ENCODE results near the gene HIVEP1. TPM values are rescaled to one million over a fixed set of nuclear protein-coding genes. Genes with fewer than 3 reads are reported as not detected.
A peak's percentile ranks its signal among the peaks of the same experiment; 100 is the strongest.

The HIVEP1 gene
- 21.3 and 21.8 TPM in 2 replicates for total RNA-seq (ENCODE audit: low replicate concordance)

DNA sequence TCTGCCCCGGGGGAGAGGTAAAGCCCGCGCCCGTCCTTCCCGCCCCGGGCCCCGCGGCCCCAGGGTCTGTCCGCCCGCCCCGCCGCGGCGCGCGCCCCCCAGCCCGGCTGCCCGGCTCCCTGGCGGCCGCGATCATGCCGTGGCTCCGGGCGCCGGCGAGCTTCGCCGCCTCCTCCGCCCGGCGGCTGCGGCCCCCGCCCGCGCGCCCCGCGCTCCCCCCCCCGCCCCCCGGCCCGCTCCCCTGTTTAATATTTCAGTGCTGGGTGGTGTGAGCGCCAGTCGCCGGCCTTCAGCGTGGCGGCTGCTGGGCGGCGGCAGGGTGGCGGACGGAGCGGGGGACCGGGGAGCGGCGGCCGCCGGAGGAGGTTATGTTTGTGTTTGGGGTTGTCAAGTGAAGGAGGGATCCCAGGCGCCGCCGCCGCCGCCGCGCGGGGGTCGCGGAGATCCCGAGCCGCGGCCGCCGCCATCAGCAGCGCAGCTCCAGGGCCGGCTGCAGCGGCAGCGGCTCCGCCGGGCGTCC is at the start of gene HIVEP1:
Gene HIVEP1 (plus strand): TSS at position 275 of the 520 bp plus-strand sequence. CDS start 3,317 bp downstream, outside the sequence.
- TF ChIP-seq, protein P1, sequence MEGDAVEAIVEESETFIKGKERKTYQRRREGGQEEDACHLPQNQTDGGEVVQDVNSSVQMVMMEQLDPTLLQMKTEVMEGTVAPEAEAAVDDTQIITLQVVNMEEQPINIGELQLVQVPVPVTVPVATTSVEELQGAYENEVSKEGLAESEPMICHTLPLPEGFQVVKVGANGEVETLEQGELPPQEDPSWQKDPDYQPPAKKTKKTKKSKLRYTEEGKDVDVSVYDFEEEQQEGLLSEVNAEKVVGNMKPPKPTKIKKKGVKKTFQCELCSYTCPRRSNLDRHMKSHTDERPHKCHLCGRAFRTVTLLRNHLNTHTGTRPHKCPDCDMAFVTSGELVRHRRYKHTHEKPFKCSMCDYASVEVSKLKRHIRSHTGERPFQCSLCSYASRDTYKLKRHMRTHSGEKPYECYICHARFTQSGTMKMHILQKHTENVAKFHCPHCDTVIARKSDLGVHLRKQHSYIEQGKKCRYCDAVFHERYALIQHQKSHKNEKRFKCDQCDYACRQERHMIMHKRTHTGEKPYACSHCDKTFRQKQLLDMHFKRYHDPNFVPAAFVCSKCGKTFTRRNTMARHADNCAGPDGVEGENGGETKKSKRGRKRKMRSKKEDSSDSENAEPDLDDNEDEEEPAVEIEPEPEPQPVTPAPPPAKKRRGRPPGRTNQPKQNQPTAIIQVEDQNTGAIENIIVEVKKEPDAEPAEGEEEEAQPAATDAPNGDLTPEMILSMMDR (IDR thresholded peaks at IDR 0.05; ENCODE audit: insufficient read depth, low read length) = no peak
- no peak for DNase-seq (ENCODE audit: low read depth)
- H3K4me3 ChIP-seq (ENCODE audit: low read depth, low read length) = peak within 1 kb of the TSS; percentile 88

DNA sequence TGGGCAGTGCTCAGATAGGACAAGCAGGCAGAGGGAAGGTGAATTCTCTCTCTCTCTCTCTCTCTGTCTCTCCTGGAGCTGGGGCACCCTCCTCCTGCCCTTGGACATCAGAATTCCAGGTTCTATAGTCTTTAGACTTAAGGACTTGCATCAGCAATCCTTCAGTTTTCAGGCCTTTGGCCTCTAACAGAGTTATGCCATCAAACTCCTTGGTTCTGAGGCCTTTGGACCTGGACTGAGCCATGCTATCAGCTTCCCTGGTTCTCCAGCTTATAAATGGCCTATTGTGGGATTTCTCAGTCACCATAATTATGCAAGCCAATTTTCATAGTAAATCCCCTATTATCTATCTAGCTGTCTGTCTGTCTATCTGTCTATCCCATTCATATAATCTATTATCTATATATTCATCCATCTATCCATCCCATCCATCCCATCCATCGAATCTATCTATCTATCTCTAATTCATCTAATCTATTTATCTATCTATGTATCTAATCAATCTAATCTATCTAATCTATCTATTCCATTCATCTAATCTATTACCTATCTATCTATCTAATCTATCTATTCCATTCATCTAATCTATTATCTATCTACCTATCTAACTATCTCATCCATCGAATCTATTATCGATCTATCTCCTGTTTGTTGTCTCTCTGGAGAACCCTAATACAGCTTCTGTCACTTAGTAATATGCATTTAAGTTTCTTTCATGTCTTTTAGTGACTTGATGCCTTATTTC is 48.2 kb upstream of the HIVEP1 start:
- no peak for DNase-seq (ENCODE audit: low read depth)
- no peak overlapping the region for H3K4me3 ChIP-seq (ENCODE audit: low read depth, low read length)
- TF ChIP-seq, protein P1 (IDR thresholded peaks at IDR 0.05; ENCODE audit: insufficient read depth, low read length) = no peak

DNA sequence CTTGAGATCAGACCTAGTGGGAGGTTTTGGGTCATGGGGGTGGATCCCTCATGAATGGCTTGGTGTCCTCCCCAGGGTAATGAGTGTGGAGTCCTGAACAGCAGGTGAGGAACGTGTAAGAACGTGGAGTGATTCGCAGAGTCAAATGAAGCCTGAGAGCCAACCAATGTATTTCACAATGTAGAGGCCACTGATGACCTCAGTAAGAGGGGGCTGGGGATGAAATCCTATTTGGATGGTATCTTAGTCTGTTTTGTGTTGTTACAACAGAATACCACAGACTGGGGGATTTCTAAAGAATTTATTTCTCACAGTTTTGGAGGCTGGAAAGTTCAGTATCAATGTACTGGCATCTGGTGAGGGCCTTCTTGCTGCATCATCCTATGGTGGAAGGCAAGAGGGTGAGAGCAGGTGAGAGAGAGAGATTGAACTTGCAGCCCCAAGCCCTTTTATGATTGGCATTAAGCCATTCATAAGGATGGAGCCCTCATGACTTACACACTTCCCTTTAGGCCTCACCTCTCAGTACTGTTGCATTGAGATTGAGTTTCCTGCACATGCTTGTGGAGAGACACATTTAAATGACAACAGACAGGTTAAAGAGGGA is 47.3 kb upstream of the HIVEP1 start:
- TF ChIP-seq, protein P1 (IDR thresholded peaks at IDR 0.05; ENCODE audit: insufficient read depth, low read length) = no peak
- no peak for DNase-seq (ENCODE audit: low read depth)

DNA sequence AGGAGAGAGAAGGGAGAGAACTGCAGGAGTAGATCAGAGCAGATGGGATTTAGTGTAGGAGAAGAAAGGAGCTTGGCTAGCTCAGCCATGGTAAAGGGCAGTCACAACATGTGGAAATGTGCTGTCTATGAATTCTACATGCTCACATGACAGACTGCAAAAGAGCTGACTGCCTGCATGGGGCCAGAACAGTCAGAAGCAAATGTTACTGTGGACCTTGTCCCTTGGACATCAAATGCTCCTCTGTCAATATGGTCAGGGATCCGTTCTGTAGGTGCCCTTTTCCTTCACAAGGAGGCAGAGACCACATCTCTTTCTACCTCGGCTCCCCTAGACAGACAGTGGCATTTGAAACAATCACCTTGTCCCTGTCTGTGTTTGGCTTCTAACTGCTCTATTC is 46.6 kb upstream of the HIVEP1 start:
- DNase-seq (ENCODE audit: low read depth) = no peak
- TF ChIP-seq, protein P1 (IDR thresholded peaks at IDR 0.05; ENCODE audit: insufficient read depth, low read length) = no peak
- H3K4me3 ChIP-seq (ENCODE audit: low read depth, low read length) = no peak overlapping the region

More for the DNA sequence above, 47.3 kb upstream of the HIVEP1 start:
- no peak overlapping the region for H3K4me3 ChIP-seq (ENCODE audit: low read depth, low read length)

DNA sequence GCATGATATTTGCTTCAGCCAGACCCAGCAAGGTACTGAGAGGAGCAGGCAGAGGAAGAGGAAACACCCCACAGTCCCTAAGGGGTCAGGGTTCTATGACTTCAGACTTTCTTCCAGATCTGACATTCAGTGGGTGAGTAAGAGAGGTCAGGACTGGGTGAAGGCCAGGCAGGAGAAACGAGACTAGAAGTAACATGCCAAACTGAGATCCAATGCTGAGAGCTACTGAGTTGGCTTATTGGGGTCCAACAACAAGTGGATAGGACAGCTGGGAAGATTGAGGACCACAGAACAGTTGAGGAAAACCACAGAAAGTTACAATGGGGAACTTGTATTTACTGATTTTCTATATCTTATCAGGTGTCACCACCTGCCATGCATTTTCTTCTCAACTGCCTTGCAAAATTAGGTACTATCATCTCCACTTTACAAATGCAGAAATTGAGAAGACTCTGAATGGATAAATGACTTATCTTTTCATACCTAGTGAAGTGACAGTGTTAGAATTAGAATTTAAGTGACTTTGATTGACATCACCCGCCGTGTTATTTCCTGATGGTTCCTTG is 43.8 kb upstream of the HIVEP1 start:
- TF ChIP-seq, protein P1 (IDR thresholded peaks at IDR 0.05; ENCODE audit: insufficient read depth, low read length) = no peak
- DNase-seq (ENCODE audit: low read depth) = no peak
- no peak overlapping the region for H3K4me3 ChIP-seq (ENCODE audit: low read depth, low read length)

DNA sequence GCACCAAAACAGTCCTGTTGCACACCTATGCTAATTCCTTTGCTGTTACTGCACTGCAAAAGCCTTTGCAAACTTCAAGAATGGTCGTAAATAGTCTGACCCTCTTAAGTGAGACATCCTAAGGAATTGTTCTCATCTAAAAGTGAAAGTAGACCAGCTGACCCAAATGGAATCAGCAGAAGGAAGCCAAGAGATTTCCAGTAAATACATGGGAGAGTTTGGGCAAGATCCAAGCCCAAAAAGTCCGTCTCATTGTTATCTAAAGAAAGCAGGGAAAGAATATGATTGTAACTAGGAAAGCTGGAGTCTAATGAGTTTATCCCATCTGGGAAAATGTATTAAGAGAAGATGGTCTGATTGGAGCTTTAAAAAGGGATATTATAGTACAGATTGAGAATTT is 43.0 kb upstream of the HIVEP1 start:
- TF ChIP-seq, protein P1 (IDR thresholded peaks at IDR 0.05; ENCODE audit: insufficient read depth, low read length) = no peak
- H3K4me3 ChIP-seq (ENCODE audit: low read depth, low read length) = peak overlapping the region; percentile 41
- DNase-seq (ENCODE audit: low read depth) = peak; percentile 98
